GM19397 (cell line): Measurements from ENCODE around the gene BMERB1.

Source experiments
- ATAC-seq: cut with Tn5 transposase; IDR thresholded peaks from one replicate; pipeline ENCODE4 v1.9.1; 2021; ENCODE audit warnings: mild to moderate bottlenecking, moderate library complexity; ENCODE audit not compliant: unreplicated experiment

The BMERB1 gene

GRCh38 chr16:15493466-15494180 is 59.2 kb downstream of the BMERB1 start:
- ATAC-seq, result no peak

GRCh38 chr16:15494236-15494635 is 59.8 kb downstream of the BMERB1 start:
- no peak for ATAC-seq

- ATAC-seq, result no peak
Observed at GRCh38 chr16:15495898-15496297, 61.5 kb downstream of the BMERB1 start.

GRCh38 chr16:15498427-15499175 is 64.2 kb downstream of the BMERB1 start:
- no peak for ATAC-seq

- no peak for ATAC-seq
Observed at GRCh38 chr16:15502041-15502725, 67.8 kb downstream of the BMERB1 start.

GRCh38 chr16:15506441-15506840 is 72.1 kb downstream of the BMERB1 start:
- ATAC-seq, result no peak

GRCh38 chr16:15507301-15507958 is 73.0 kb downstream of the BMERB1 start:
- ATAC-seq, result no peak

- no peak for ATAC-seq
Observed at GRCh38 chr16:15507959-15508627, 73.7 kb downstream of the BMERB1 start.

- no peak for ATAC-seq
Observed at GRCh38 chr16:15509051-15509592, 74.7 kb downstream of the BMERB1 start.

GRCh38 chr16:15509593-15510535 is 75.5 kb downstream of the BMERB1 start:
- no peak for ATAC-seq

GRCh38 chr16:15510992-15511391 is 76.6 kb downstream of the BMERB1 start:
- ATAC-seq, result no peak

- ATAC-seq, result no peak
Observed at GRCh38 chr16:15511759-15512487, 77.5 kb downstream of the BMERB1 start.

- ATAC-seq, result no peak
Observed at GRCh38 chr16:15513156-15513555, 78.8 kb downstream of the BMERB1 start.

- no peak for ATAC-seq
Observed at GRCh38 chr16:15515992-15516391, 81.6 kb downstream of the BMERB1 start.

GRCh38 chr16:15516609-15517008 is 82.2 kb downstream of the BMERB1 start:
- no peak for ATAC-seq

GRCh38 chr16:15517743-15518377 is 83.5 kb downstream of the BMERB1 start:
- no peak for ATAC-seq

- ATAC-seq, result no peak
Observed at GRCh38 chr16:15518381-15519351, 84.3 kb downstream of the BMERB1 start.
